ENCODE measurements around the gene MTUS2. TPM values are rescaled to one million over a fixed set of nuclear protein-coding genes. Genes with fewer than 3 reads are reported as not detected.
"Not testable (repeated sequence)": the region's sequence is repeated elsewhere in the genome, so short reads cannot be mapped to it uniquely, and the experiment has no call there.

Gene MTUS2
- total RNA-seq, 1 donor from 2014 or later: 0.53 TPM

- ATAC-seq (no peak), DNase-seq (ENCODE audit: low spot score) (no peak)
Observed at GRCh38 chr13:28955264-28955966, 135.3 kb downstream of the MTUS2 start.

GRCh38 chr13:28958018-28958417 lies 137.9 kb downstream of the MTUS2 start:
- DNase-seq (ENCODE audit: low spot score) (no peak), ATAC-seq (no peak)

- DNase-seq (ENCODE audit: low spot score) (no peak), ATAC-seq (no peak)
Observed at GRCh38 chr13:28958441-28958840, 138.3 kb downstream of the MTUS2 start.

- ATAC-seq: peak; percentile 84
- DNase-seq (ENCODE audit: low spot score): no peak
Observed at GRCh38 chr13:28964052-28964451, 143.9 kb downstream of the MTUS2 start.

- no peak for ATAC-seq
- DNase-seq (ENCODE audit: low spot score): no peak
Observed at GRCh38 chr13:28964803-28965202, 144.7 kb downstream of the MTUS2 start.

GRCh38 chr13:28967029-28967915 lies 147.1 kb downstream of the MTUS2 start:
- DNase-seq (ENCODE audit: low spot score) (no peak), ATAC-seq (no peak)

GRCh38 chr13:28976195-28976594 lies 156.1 kb downstream of the MTUS2 start:
- DNase-seq (ENCODE audit: low spot score) (no peak), ATAC-seq (no peak)

- DNase-seq (ENCODE audit: low spot score) (no peak), ATAC-seq (no peak)
Observed at GRCh38 chr13:28976636-28977035, 156.5 kb downstream of the MTUS2 start.

- DNase-seq (ENCODE audit: low spot score) (no peak), ATAC-seq (no peak)
Observed at GRCh38 chr13:28978574-28978973, 158.4 kb downstream of the MTUS2 start.

GRCh38 chr13:28981530-28981929 lies 161.4 kb downstream of the MTUS2 start:
- ATAC-seq (peak; percentile 52), DNase-seq (ENCODE audit: low spot score) (peak; percentile 50)

GRCh38 chr13:28983641-28984040 lies 163.5 kb downstream of the MTUS2 start:
- peak; percentile 90 for ATAC-seq
- DNase-seq (ENCODE audit: low spot score): peak; percentile 77

- DNase-seq (ENCODE audit: low spot score) (no peak), ATAC-seq (peak; percentile 63)
Observed at GRCh38 chr13:28984326-28984725, 164.2 kb downstream of the MTUS2 start.

- ATAC-seq: peak; percentile 66
- DNase-seq (ENCODE audit: low spot score): no peak
Observed at GRCh38 chr13:28984825-28985224, 164.7 kb downstream of the MTUS2 start.

- not testable (repeated sequence) for DNase-seq (ENCODE audit: low spot score); ATAC-seq
Observed at GRCh38 chr13:28990378-28990777, 170.2 kb downstream of the MTUS2 start.

- DNase-seq (ENCODE audit: low spot score) (peak; percentile 67), ATAC-seq (peak; percentile 100)
Observed at GRCh38 chr13:28991764-28992163, 171.6 kb downstream of the MTUS2 start.

GRCh38 chr13:29000826-29001225 lies 180.7 kb downstream of the MTUS2 start:
- no peak for DNase-seq (ENCODE audit: low spot score)
- ATAC-seq: no peak

- DNase-seq (ENCODE audit: low spot score) (no peak), ATAC-seq (no peak)
Observed at GRCh38 chr13:29005035-29005762, 185.1 kb downstream of the MTUS2 start.

- ATAC-seq: no peak
- DNase-seq (ENCODE audit: low spot score): no peak
Observed at GRCh38 chr13:29005763-29006120, 185.6 kb downstream of the MTUS2 start.

- DNase-seq (ENCODE audit: low spot score) (no peak), ATAC-seq (no peak)
Observed at GRCh38 chr13:29006359-29006850, 186.3 kb downstream of the MTUS2 start.

- DNase-seq (ENCODE audit: low spot score) (no peak), ATAC-seq (no peak)
Observed at GRCh38 chr13:29008296-29008695, 188.2 kb downstream of the MTUS2 start.

- DNase-seq (ENCODE audit: low spot score) (no peak), ATAC-seq (no peak)
Observed at GRCh38 chr13:29020314-29020713, 200.2 kb downstream of the MTUS2 start.
